Karpas-422 (cell line): Measurements from ENCODE around the gene ANKRD34A. TPM values are rescaled to one million over a fixed set of nuclear protein-coding genes. Genes with fewer than 3 reads are reported as not detected.

ENCODE experiments used
- total RNA-seq: library from RNA; depleted of rRNA; stranded (reverse); fragments of >200 nt; shearing (Covaris generic); gene quantifications from 2 replicates; pipeline ENCODE4 v1.2.3, GENCODE V29; 2014; ENCODE audit warnings: low replicate concordance; rRNA removed

Gene ANKRD34A
- total RNA-seq, 1 experiment from 2014 or later = 9.0 TPM

Other genes with a start within 250 kb of the ANKRD34A start
- gene CD160, start 245.1 kb downstream of the ANKRD34A start, total RNA-seq = not detected in 2 replicates
- gene RNF115, start 140.5 kb downstream of the ANKRD34A start, total RNA-seq = 14.2 and 21.8 TPM in 2 replicates
- 33.4 and 57.7 TPM in 2 replicates for gene POLR3C, start 140.4 kb downstream of the ANKRD34A start, total RNA-seq
- gene NUDT17, start 118.9 kb downstream of the ANKRD34A start, total RNA-seq = 2.9 and 8.3 TPM in 2 replicates
- 13.5 and 16.8 TPM in 2 replicates for gene PIAS3, start 105.5 kb downstream of the ANKRD34A start, total RNA-seq
- gene ANKRD35, start 78.7 kb downstream of the ANKRD34A start, total RNA-seq = 0.11 TPM in 1 of 2 replicates, not detected in the other
- gene ITGA10, start 54.5 kb downstream of the ANKRD34A start, total RNA-seq = 1.4 and 1.5 TPM in 2 replicates
- 35.7 and 51.7 TPM in 2 replicates for gene PEX11B, start 45.9 kb downstream of the ANKRD34A start, total RNA-seq
- gene RBM8A, start 37.1 kb downstream of the ANKRD34A start, total RNA-seq = 130 and 214 TPM in 2 replicates
- gene LIX1L, start 6.6 kb downstream of the ANKRD34A start, total RNA-seq = 35.8 and 49.4 TPM in 2 replicates
- 34.7 and 42.3 TPM in 2 replicates for gene POLR3GL, start 115 bp upstream of the ANKRD34A start, total RNA-seq
- 130 and 269 TPM in 2 replicates for gene TXNIP, start 32.0 kb upstream of the ANKRD34A start, total RNA-seq
- gene HJV, start 57.2 kb upstream of the ANKRD34A start, total RNA-seq = not detected in 2 replicates
- under 0.01 and 0.15 TPM in 2 replicates for gene NBPF10, start 180.2 kb upstream of the ANKRD34A start, total RNA-seq